CD4-positive, alpha-beta T cell treated with Interleukin-21 for 1 hour (primary cell): ENCODE data around the gene NSMF.
A peak's percentile ranks its signal among the peaks of the same experiment; 100 is the strongest.

ENCODE experiments used
- DNase-seq: peaks from one replicate; pipeline ENCODE4 v3.0.0-alpha.2; 2020

Gene NSMF

GRCh38 chr9:137457406-137458193, 1.5 kb downstream of the NSMF start:
- DNase-seq: no peak

GRCh38 chr9:137456864-137457405, 2.2 kb downstream of the NSMF start:
- DNase-seq: no peak

DNA sequence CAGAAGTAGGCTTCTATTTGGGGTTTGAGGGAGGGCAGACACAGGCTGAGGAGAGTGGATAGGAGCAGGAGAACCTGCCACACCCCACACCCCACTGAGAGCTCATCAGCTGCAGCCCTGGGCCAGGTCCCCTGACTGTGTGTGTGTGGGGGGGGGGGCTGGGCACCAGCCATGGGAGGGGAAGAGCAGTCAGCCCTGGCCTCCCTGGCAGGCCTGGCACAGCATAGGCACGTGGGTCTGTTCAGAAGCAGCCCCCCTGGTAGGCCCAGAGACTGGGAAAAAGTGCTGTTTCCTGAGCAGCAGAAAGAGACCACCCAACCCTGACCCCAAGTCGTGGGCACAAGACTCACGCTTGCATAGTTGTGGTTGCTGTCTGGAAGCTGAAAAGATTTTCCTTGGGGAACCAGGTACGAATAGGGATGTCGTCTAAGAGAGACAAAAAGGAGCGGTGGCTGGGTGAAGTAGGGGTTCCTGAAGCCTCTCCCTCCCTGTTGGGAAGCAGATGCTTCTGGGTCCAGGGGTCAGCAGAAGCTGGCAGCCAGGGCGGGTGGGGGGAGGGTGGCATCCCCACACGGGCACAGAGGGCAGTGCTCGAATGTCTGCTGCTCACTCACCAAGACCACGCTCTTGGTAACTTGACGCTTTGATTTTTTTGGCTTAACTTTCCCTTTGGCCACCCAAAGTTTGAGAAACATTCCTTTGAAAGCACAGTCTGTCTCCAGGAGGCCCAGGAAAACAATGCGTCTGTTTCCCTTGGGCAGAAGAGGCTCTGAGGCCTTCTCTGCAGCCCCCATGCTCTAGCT, 2.9 kb downstream of the NSMF start:
- no peak for DNase-seq

DNA sequence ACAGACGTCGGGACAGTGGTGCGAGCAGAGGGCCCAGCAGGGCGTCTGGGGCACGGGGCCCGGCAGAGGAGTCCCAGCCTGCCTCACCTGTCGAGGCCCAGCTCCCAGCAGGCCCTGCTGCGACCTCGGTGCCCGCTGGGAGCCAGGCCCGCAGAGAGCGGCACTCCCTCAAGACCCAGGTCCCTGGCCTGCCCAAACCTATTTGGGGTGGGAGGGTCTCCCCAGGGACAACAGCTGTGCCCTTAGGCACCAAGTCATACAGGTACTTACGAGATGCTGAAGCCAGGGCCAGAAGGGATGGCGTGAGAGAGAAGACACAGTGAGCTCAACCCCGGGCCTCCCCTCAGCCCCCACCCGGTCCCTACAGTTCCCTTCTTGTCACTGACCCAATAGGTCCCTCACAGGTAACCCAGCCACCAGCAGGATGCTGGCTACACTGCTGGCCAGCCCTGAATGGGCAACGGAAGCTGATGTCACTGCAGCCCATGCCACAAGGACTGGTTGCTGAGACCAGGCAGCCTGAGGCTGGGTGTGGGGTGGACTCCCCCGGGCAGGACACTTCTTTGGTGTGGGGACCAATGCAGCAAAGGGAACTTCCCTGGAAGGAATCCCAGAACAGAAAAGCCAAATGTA, 3.7 kb downstream of the NSMF start:
- no peak for DNase-seq

DNA sequence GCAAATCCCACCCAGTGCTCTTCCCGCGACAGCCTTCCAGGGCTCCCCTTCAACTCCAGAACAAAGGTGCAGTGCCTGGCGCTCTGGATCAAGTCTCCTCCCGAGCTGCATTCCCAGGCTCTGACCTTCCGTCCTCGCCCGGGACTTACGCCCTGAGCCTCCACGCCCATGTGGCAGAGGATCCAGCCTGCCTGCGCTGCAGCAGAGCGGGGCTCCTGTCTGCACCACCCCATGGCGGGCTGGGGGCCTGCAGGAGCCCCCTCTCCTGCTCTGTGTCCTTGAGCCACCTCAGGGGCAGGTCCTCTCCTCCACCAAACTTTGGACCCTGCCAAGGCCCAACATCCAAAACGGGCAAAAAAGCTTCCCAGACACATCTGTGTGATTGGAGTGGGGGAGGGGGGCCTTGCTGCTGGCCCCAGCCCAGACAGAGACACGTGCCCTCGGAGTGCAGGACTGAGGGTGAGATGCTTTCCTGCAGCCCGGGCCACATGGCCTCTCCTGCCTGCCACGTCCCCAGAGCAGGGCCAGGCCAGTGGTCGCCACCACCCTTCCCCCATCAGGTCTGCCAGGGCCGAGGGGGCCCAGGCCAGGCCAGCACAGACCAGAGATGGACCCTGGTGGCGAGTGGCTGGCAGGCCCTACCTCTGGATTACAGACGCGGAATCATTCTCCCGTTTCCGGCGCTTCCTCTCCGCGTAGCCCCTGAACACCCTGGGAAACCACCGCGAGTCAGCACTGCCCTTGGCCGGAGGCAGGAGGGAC, 4.4 kb downstream of the NSMF start:
- DNase-seq: no peak

DNA sequence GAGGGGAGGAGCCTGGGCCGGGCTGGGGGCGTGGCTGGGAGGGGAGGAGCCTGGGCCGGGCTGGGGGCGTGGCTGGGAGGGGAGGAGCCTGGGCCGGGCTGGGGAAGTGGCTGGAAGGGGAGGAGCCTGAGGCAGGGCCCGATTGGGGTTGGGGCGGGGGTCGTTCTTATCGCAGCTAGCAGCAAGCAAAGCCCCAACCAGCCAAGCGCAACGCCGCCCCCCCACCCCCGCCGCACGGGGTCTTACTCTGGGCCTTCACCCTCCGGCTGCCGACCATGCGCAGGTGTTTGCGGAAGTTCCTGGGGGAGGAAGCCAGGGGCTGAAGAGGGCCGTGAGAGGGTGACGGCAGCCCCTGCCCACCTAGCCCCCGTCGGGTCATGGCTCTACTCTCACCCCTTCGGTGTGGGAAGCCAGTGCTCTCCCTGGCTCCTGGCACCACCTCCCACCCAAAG, 5.0 kb downstream of the NSMF start:
- peak; percentile 39 for DNase-seq

DNA sequence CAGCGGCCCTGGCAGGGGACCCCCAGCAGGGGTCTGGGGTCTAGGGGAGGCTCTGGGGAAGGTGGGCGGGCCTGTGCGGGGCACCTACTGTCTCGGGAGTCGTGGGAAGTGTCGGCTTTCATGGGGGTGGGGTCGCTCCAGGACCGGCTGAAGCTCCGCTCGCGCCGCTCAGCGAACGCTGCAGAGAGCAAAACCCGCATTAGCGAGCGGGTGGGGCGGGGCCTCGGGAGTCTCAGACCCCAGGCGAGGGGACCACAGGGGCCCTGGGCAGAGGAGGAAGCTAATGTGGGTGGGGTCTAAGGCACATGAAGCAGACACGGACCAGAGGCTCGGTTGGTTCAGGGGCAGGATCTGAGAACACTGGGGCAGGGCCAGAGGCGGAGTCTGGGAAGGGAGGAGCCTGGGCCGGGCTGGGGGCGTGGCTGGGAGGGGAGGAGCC, 5.5 kb downstream of the NSMF start:
- peak; percentile 63 for DNase-seq

DNA sequence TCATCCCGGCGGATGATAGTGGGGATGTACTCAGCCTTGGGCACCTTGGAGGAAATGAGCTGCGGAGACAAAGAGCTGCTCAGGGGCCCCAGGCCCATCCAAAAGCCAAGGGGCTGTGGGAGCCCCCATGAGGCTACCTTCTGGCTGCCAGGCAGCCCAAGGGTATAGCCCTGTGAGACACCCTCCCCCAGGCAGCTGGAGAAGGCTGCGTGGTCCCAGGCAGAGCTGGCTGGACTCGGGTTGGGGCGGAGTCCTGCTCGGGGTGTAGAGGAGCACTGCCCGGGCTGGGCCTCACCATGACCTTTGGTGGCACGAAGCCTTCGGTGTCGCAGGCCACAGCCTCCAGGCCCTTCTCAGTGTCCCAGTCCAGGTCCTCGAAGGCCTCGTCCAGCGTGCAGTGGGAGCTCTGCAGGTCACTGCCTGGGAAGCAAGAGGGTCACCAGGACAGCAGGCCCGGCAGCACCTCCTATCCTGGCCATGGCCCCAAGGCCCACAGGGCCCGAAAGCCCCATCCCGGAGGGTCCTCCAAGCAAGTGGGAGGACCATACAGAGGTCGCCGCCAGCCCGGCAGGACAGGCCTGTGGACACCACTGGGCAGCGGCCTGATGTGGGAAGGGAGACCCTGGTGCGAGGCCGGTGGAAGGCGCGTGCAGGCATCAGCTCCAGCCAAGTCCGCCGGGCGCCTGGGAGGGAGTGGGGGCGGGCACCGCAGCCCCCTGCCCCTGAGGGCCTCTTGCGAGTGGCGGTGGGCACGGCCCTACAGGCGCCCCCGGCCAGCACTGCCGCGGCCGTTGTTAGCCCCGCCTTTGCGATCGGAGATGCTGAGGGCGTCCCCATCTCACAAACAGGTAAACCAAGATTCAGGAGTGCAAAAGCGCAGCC, 6.1 kb downstream of the NSMF start:
- no peak for DNase-seq

GRCh38 chr9:137452006-137452760, 7.0 kb downstream of the NSMF start:
- DNase-seq: peak; percentile 26

DNA sequence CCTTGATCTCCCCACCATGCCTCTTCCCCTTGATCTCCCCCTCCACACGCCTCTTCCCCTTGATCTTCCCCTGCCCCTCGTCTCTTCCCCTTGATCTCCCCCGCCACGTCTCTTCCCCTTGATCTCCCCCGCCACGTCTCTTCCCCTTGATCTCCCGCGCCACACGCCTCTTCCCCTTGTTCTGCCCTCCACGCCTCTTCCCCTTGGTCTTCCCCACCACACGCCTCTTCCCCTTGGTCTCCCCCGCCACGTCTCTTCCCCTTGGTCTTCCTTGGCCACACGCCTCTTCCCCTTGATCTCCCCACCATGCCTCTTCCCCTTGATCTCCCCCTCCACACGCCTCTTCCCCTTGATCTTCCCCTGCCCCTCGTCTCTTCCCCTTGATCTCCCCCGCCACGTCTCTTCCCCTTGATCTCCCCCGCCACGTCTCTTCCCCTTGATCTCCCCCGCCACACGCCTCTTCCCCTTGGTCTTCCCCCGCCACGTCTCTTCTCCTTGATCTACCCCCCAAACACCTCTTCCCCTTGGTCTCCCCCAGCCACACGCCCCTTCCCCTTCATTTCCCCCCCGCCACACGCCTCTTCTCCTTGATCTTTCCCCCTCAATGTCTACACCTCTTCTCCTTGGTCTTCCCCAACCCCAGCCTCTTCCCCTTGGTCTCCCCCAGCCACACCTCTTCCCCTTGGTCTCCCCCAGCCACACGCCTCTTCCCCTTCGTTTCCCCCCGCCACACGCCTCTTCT, 7.7 kb downstream of the NSMF start:
- DNase-seq: peak; percentile 42

DNA sequence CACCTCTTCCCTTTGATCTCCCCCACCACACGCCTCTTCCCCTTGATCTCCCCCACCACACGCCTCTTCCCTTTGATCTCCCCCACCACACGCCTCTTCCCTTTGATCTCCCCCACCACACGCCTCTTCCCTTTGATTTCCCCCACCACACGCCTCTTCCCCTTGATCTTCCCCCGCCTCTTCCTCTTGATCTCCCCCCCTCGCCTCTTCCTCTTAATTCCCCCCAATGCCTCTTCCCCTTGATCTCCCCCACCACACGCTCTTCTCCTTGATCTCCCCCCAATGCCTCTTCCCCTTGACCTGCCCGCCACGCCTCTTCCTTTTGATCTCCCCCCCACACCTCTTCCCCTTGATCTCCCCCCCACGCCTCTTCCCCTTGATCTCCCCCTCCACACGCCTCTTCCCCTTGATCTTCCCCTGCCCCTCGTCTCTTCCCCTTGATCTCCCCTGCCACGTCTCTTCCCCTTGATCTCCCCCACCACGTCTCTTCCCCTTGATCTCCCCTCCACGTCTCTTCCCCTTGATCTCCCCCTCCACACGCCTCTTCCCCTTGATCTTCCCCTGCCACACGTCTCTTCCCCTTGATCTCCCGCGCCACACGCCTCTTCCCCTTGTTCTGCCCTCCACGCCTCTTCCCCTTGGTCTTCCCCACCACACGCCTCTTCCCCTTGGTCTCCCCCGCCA, 8.5 kb downstream of the NSMF start:
- peak; percentile 80 for DNase-seq

GRCh38 chr9:137449931-137450538, 9.1 kb downstream of the NSMF start:
- DNase-seq: peak; percentile 24

DNA sequence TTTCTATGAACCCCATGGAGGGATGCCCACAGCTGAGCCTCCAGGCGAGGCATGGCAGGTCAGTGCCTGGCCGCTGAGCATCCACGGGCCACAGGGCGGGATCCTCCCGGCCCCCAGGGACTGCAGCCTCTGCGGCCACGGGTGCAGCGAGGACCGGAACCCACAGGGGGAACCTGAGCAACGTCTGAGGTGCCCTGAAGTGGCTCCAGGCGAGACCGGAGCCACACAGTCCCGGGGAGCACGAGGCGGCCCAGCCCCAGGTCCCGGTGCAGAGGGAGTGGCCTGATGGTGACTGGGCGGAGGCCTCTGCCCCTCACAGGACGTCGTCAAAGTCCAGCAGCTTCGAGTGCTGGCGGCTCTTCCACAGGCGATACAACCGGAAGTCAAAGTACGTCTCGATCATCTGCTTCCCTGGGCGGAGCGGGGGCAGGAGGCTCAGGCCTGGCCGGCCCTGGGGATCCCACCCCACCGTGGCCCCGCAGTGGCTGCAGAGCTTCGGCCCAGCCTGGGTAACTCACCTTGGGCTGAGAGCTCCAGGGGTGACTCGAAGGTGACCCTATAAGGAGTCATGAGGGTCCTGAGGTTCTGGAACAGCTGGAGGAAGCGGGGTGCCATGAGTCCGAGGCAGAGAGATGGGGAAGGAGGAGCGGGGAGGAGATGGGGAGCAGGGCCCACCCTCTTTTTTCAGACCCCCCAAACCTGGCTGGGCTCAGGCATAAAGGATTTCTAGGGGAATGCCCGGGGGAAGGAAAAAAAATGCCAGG, 9.9 kb downstream of the NSMF start:
- no peak for DNase-seq

- DNase-seq: no peak
Measured at GRCh38 chr9:137448602-137448962, 10.6 kb downstream of the NSMF start.

DNA sequence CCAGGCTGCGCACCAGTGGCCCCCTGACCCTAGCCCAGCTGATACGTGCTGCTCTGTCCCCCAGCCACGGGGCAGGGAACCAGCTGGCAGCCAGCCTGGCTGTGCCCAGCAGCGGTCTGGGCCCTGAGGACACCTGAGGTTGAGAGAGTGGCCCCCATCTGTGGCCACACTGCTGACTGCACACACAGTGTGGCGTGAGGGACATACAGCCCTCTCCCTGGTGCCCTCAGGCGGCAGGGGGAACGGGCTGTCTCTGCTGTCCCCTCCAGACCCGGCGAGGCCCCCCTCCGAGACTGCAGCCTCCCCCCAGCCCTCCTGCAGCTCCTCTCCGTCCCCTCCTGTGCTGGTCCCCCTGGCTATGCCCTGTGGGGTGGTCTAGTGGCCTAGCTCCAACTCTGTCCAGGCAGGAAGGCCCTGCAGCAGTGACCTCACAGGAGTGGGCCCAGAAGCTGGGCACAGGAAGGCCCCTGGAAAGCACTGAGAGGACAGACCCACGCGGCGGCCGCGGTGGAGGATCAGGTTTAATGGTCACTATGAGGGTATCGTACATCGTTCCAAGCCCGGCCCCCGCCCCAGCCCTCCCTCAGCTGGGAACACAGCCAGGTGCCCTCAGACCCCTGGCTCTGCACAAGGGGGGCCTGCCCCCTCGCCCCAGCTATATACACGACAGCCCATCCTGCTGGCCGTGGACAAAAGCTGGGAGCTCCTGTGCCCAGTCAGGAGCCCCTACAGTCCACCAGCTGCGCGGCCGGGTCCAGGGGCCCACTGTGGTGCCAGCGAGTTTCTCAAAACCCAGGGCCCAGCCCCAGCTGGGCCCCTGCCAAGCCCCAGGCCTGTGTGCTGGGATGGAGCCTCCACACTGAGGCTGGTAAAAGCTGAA, 11.2 kb downstream of the NSMF start:
- no peak for DNase-seq

- DNase-seq: no peak
Measured at GRCh38 chr9:137446851-137447471, 12.2 kb downstream of the NSMF start.
